IMR-90 (cell line): ENCODE data around the gene CKS1B. TPM values are rescaled to one million over a fixed set of nuclear protein-coding genes. Genes with fewer than 3 reads are reported as not detected.

ENCODE experiments used
- ATAC-seq: fragments of 200-7000 bp; cut with Tn5 transposase; 2 replicates; pipeline ENCODE4 v1.9.1; 2020; ENCODE audit warnings: low read depth, mild to moderate bottlenecking, moderate library complexity
- BruUV-seq: library from RNA; stranded (reverse); fragments of 400-500 nt; replicated peaks from 2 replicates; lab custom pipeline; 2021; lab: Mats Ljungman, UMichigan
- CTCF ChIA-PET: fragments of 300-600 bp; formaldehyde crosslinking; extraction: SDS; loops from one replicate; lab custom pipeline; 2021; ENCODE audit warnings: antibody characterized with exemption; lab: Yijun Ruan, JAX
- POLR2A ChIA-PET: fragments of 300-600 bp; sonication (Branson Sonifier 250); formaldehyde crosslinking; loops from one replicate; lab custom pipeline; 2022; ENCODE audit warnings: antibody characterized with exemption; ENCODE audit not compliant: unreplicated experiment; lab: Charles Lee
- DNase-seq: peaks from one replicate; pipeline ENCODE4 v3.0.0; 2013
- H2AFZ ChIP-seq: replicated peaks from 2 replicates; pipeline ENCODE3; 2013; ENCODE audit warnings: low read length, mild to moderate bottlenecking; ENCODE audit not compliant: poor library complexity
- H2AK5ac ChIP-seq: 2 replicates; pipeline ENCODE4 v1.6.1; 2013; ENCODE audit warnings: low read depth, low read length, inconsistent platforms
- H2AK9ac ChIP-seq: replicated peaks from 2 replicates; pipeline ENCODE3; 2013; ENCODE audit warnings: mild to moderate bottlenecking, low read depth, low read length, moderate library complexity; ENCODE audit not compliant: poor library complexity
- H2BK120ac ChIP-seq: 2 replicates; pipeline ENCODE4 v1.6.1; 2013; ENCODE audit warnings: low read depth, low read length, inconsistent platforms
- H2BK15ac ChIP-seq: 3 replicates; pipeline ENCODE4 v1.6.1; 2013; ENCODE audit warnings: low read depth, low read length, inconsistent platforms
- H2BK20ac ChIP-seq: 2 replicates; pipeline ENCODE4 v1.6.1; 2013; ENCODE audit warnings: low read depth, mild to moderate bottlenecking, inconsistent platforms, low read length, moderate library complexity
- H2BK5ac ChIP-seq: 2 replicates; pipeline ENCODE4 v1.6.1; 2013; ENCODE audit warnings: mild to moderate bottlenecking, low read depth, low read length, inconsistent platforms; ENCODE audit not compliant: poor library complexity, severe bottlenecking
- H3K14ac ChIP-seq: replicated peaks from 2 replicates; pipeline ENCODE4 v1.6.1; 2013; ENCODE audit warnings: low read depth, low read length, inconsistent platforms
- H3K18ac ChIP-seq: 2 replicates; pipeline ENCODE4 v1.6.1; 2013; ENCODE audit warnings: low read depth, low read length, control low read depth
- H3K23ac ChIP-seq: 2 replicates; pipeline ENCODE4 v1.6.1; 2013; ENCODE audit warnings: low read depth, low read length, inconsistent platforms
- H3K27ac ChIP-seq: 2 replicates; pipeline ENCODE4 v1.5.1; 2013; ENCODE audit warnings: mild to moderate bottlenecking, control low read depth, low read length; ENCODE audit not compliant: insufficient read depth
- H3K27me3 ChIP-seq: 2 replicates; pipeline ENCODE4 v1.6.1; 2013; ENCODE audit warnings: low read length; ENCODE audit not compliant: control insufficient read depth, insufficient read depth
- H3K36me3 ChIP-seq: 2 replicates; pipeline ENCODE4 v1.6.1; 2013; ENCODE audit warnings: low read length, mixed read lengths; ENCODE audit not compliant: control insufficient read depth, insufficient read depth
- H3K4ac ChIP-seq: 2 replicates; pipeline ENCODE4 v1.6.1; 2013; ENCODE audit warnings: low read depth, low read length, inconsistent platforms
- H3K4me1 ChIP-seq: 2 replicates; pipeline ENCODE4 v1.6.1; 2013; ENCODE audit warnings: low read length, mixed read lengths; ENCODE audit not compliant: control insufficient read depth, insufficient read depth
- H3K4me2 ChIP-seq: 2 replicates; pipeline ENCODE4 v1.6.1; 2013; ENCODE audit warnings: low read depth, mild to moderate bottlenecking, control low read depth, low read length, moderate library complexity
- H3K4me3 ChIP-seq: 2 replicates; pipeline ENCODE4 v1.5.1; 2013; ENCODE audit warnings: low read depth, mild to moderate bottlenecking, control low read depth, low read length, moderate library complexity; ENCODE audit not compliant: insufficient read depth
- H3K56ac ChIP-seq: 2 replicates; pipeline ENCODE4 v1.6.1; 2013; ENCODE audit warnings: low read length, inconsistent platforms; ENCODE audit not compliant: insufficient read depth; ENCODE audit errors: extremely low read depth
- H3K79me1 ChIP-seq, 2 experiments: 2 replicates each; pipeline ENCODE4 v1.6.1; 2013; ENCODE audit warnings: low read length in 2 of 2, inconsistent platforms in 1 of 2, low read depth in 1 of 2
- H3K9ac ChIP-seq: 2 replicates; pipeline ENCODE4 v1.6.1; 2013; ENCODE audit warnings: low read depth, low read length, control low read depth
- H3K9me1 ChIP-seq: 2 replicates; pipeline ENCODE4 v1.6.1; 2013; ENCODE audit warnings: low read length, inconsistent platforms; ENCODE audit not compliant: insufficient read depth
- H3K9me3 ChIP-seq: 2 replicates; pipeline ENCODE4 v1.6.1; 2013; ENCODE audit warnings: low read length; ENCODE audit not compliant: control insufficient read depth, insufficient read depth
- H4K20me1 ChIP-seq: 2 replicates; pipeline ENCODE4 v1.6.1; 2013; ENCODE audit warnings: low read length, inconsistent platforms; ENCODE audit not compliant: insufficient read depth
- H4K5ac ChIP-seq: 2 replicates; pipeline ENCODE4 v1.6.1; 2013; ENCODE audit warnings: mild to moderate bottlenecking, low read depth, low read length, control low read depth
- H4K8ac ChIP-seq, 2 experiments: 2 replicates each; pipeline ENCODE4 v1.6.1; 2013; ENCODE audit warnings: low read depth in 2 of 2, low read length in 2 of 2, control low read depth in 1 of 2, inconsistent platforms in 1 of 2
- H4K91ac ChIP-seq: 2 replicates; pipeline ENCODE4 v1.6.1; 2013; ENCODE audit warnings: low read depth, low read length, inconsistent platforms; ENCODE audit not compliant: insufficient read depth
- CEBPB ChIP-seq: IDR thresholded peaks from 2 replicates; pipeline ENCODE4 v1.6.1; 2012; ENCODE audit warnings: low read depth, low read length, improper control_type of control experiment
- CHD1 ChIP-seq: IDR thresholded peaks from 2 replicates; pipeline ENCODE4 v1.6.1; 2012; ENCODE audit warnings: low read depth, low read length, improper control_type of control experiment
- CTCF ChIP-seq: conservative IDR thresholded peaks from 2 replicates; pipeline ENCODE4 v1.5.1; 2012; ENCODE audit warnings: mild to moderate bottlenecking, low read depth, low read length, improper control_type of control experiment
- ELK1 ChIP-seq: fragments of 150-350 bp; IDR thresholded peaks from 2 replicates; pipeline ENCODE4 v1.6.1; 2016; ENCODE audit warnings: low read depth, mild to moderate bottlenecking, low read length, moderate library complexity, borderline replicate concordance
- FOS ChIP-seq: fragments of 150-350 bp; IDR thresholded peaks from 2 replicates; pipeline ENCODE4 v1.6.1; 2016; ENCODE audit warnings: low read depth, low read length
- MAZ ChIP-seq: IDR thresholded peaks from 2 replicates; pipeline ENCODE4 v1.6.1; 2012; ENCODE audit warnings: low read depth, mild to moderate bottlenecking, low read length, improper control_type of control experiment, moderate library complexity, borderline replicate concordance
- MXI1 ChIP-seq: IDR thresholded peaks from 2 replicates; pipeline ENCODE4 v1.6.1; 2012; ENCODE audit warnings: low read depth, mild to moderate bottlenecking, low read length, moderate library complexity, borderline replicate concordance
- POLR2A ChIP-seq: IDR thresholded peaks from 2 replicates; pipeline ENCODE4 v1.6.1; 2012; ENCODE audit warnings: mild to moderate bottlenecking, low read depth, low read length
- RAD21 ChIP-seq: IDR thresholded peaks from 2 replicates; pipeline ENCODE4 v1.6.1; 2012; ENCODE audit warnings: low read length, improper control_type of control experiment
- RCOR1 ChIP-seq: IDR thresholded peaks from 2 replicates; pipeline ENCODE4 v1.6.1; 2012; ENCODE audit warnings: mild to moderate bottlenecking, low read length, improper control_type of control experiment; ENCODE audit not compliant: insufficient replicate concordance
- WGBS, 2 experiments: methylation state at CpG; one replicate each; pipeline versions ENCODE4 v1.1.5 to v1.1.7; 2013; ENCODE audit warnings: missing lambda C conversion rate in 2 of 2; ENCODE audit not compliant: insufficient read length in 1 of 2; ENCODE audit errors: extremely low coverage in 2 of 2; 5-methylcytosine and 5-hydroxymethylcytosine counted together
- dilution Hi-C: fragments of 300-500 bp; cut with HindIII; formaldehyde crosslinking; loops from one replicate; pipeline ENCODE4 v1.14.3; 2018; ENCODE audit warnings: low sequenced_read_pairs; ENCODE audit not compliant: unreplicated experiment
- in situ Hi-C: fragments of 300-500 bp; cut with MboI; formaldehyde crosslinking; loops from 3 replicates; pipeline ENCODE4 v1.14.3; 2019; ENCODE audit warnings: low sequenced_read_pairs, inconsistent platforms, mixed read lengths
- intact Hi-C: fragments of 100-400 bp; cut with micrococcal nuclease; formaldehyde crosslinking; loops from 2 replicates; pipeline ENCODE4 v1.10.0; 2022
- polyA plus RNA-seq, 3 experiments: library from polyadenylated mRNA; depleted of rRNA; stranded (reverse); fragments of >200 nt; gene quantifications; 2 replicates each; pipeline ENCODE4 v1.2.3, GENCODE V29; 2012; ENCODE audit warnings: low replicate concordance in 1 of 3
- total RNA-seq: library from RNA; depleted of rRNA; stranded (reverse); fragments of >200 nt; gene quantifications from 2 replicates; pipeline ENCODE4 v1.2.3, GENCODE V29; 2012

CKS1B gene
- total and polyA plus RNA-seq, 2 of the 4 experiments (the other 2 are of a cell fraction): 140 to 195 TPM

GRCh38 chr1:155019377-155020245 lies 45.1 kb downstream of the CKS1B start (continued):
- TF ChIP-seq CEBPB (no peak), FOS (no peak)

GRCh38 chr1:155022136-155022926 lies 47.9 kb downstream of the CKS1B start:
- Histone ChIP-seq H3K36me3 (no peaks in the 10 kb centered on the region), H2BK120ac (no peak overlapping the region), H3K4me1 (peaks cover 6% of the 10 kb centered on the region; the same call in 1 of the 2 replicates), H3K79me1 (no peaks in the 10 kb centered on the region; a peak in 1 of 4 replicates), H2AK5ac (no peak overlapping the region; the same call in 1 of the 2 replicates), H3K27me3 (peaks cover 2% of the 10 kb centered on the region; the same call in 1 of the 2 replicates), H4K5ac (no peak overlapping the region), H4K8ac (no peak overlapping the region), H3K4ac (no peak overlapping the region), H3K9me3 (no peaks in the 10 kb centered on the region), H2BK5ac (no peak overlapping the region), H4K20me1 (no peaks in the 10 kb centered on the region), H3K23ac (no peak overlapping the region), H3K9ac (no peak overlapping the region), H2AK9ac (no peak overlapping the region), H3K14ac (no peak overlapping the region), H3K56ac (no peak overlapping the region), H2AFZ (no peak overlapping the region), H3K4me2 (no peak overlapping the region), H2BK15ac (no peak overlapping the region), H2BK20ac (no peak overlapping the region), H3K4me3 (no peak overlapping the region), H3K18ac (no peak overlapping the region), H4K91ac (no peak overlapping the region), H3K9me1 (peaks cover 6% of the 10 kb centered on the region), H3K27ac (no peak overlapping the region)
- ChIA-PET CTCF (no interaction called here), POLR2A (no interaction called here)
- dilution Hi-C loops (no loop called here), intact Hi-C loops (no loop called here), in situ Hi-C loops (no loop called here)
- WGBS, 2 experiments: 84% methylated on average over 4 of the region's 8 CpGs; no CpG with 5 or more reads in 1 of the 2 experiments
- no TSS peak for BruUV-seq
- ATAC-seq: no peak
- no peak for DNase-seq
- TF ChIP-seq POLR2A: no peak
- TF ChIP-seq MXI1: no peak
- TF ChIP-seq FOS: no peak
- no peak for TF ChIP-seq RAD21
- no peak for TF ChIP-seq MAZ
- TF ChIP-seq CEBPB: no peak
- TF ChIP-seq CHD1: no peak
- no peak for TF ChIP-seq RCOR1
- no peak for TF ChIP-seq CTCF
- no peak for TF ChIP-seq ELK1
